ENCODE measurements around the gene PRDM16. TPM values are rescaled to one million over a fixed set of nuclear protein-coding genes. Genes with fewer than 3 reads are reported as not detected.
A peak's percentile ranks its signal among the peaks of the same experiment; 100 is the strongest.

PRDM16 gene
- polyA plus RNA-seq, 1 donor from 2014 or later = not detected

DNA sequence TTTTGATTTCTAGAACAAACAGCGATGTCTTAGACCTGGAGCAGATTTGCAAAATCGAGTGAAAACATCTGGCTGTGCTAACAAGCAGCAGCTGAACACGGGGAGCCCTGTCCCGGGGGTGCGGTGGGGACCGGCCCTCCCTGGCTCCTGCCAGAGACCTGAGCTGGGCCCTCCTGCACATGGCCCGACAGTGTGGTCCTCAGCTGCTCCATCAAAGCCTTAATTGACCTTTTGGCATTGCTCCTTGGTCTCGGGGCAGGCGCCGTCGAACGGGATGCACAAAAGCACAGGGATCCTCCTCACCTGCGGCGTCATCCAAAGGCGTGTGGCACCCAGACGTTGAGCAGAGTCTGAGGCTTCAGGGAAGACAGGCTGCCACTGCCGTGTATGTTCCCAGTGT, 73.2 kb downstream of the PRDM16 start:
- Mint-ChIP-seq H3K9me3 (peaks cover 0 to 1% (median 0%) of the 10 kb centered on the region in 3 donors), H3K27ac (no peak overlapping the region), H3K36me3 (no peaks in the 10 kb centered on the region), H3K27me3 (no peaks in the 10 kb centered on the region), H3K4me1 (no peaks in the 10 kb centered on the region), H3K4me3 (no peak overlapping the region)

DNA sequence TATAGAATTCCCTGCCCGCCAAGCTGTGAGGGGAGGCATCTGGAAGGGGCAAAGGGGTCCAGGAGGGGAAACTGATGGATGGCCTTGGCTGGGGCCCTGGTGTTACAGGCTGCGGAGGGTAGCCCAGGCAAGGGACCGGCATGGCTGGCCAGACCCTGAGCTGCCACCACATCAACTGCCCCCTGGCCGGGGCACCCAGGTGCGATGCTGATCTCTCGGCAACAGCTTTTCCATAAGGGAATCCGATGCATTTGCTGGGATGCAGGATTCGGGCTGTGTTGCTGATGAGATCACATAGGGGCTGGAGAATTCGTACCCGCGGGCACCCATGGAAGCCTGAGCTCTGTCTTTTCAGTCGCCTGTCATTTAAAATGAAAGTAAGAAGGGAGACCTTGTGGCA, 73.7 kb downstream of the PRDM16 start:
- no peaks in the 10 kb centered on the region for H3K36me3 Mint-ChIP-seq
- no peak overlapping the region for H3K4me3 Mint-ChIP-seq
- no peaks in the 10 kb centered on the region for H3K27me3 Mint-ChIP-seq
- H3K9me3 Mint-ChIP-seq = peaks cover 0 to 1% (median 0%) of the 10 kb centered on the region in 3 donors
- H3K4me1 Mint-ChIP-seq = no peaks in the 10 kb centered on the region
- H3K27ac Mint-ChIP-seq = no peak overlapping the region

DNA sequence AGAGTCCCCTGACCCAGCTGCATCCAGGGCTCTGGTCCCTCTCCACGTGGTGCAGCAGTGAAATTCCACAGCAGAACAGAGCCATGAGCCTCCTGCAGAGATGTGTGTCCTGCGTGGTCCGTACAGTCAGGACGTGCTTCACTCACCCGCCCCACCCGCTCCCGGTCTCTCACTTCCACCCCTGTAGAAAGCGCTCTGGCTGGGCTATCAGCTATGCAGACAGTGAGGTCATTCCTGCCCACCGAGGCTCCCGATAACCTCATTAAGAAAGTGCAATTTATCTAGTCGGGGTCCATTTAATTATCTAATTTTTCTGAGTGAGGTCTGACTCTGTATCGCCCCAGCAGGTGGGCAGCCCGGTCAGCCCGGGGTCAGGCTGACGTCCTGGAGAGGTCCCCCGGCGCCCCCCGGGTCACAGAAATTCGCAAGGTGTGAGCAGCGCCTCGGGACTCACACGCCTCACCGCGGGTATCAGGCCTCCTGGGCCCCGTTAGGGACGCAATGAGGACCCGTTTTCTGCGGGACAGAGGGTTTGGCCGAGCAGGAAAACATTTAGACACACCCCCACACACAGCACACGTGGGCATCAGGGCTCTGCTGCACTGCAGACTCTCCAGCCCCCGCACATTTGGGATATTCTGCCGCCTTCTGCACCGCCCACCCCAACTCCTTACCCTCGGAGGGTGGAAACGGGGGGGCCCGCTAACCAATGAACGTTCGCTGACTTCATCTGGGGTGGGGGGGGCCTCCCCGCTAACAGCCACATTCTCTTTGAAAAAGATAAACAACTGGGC, 76.7 kb downstream of the PRDM16 start:
- Mint-ChIP-seq H3K27me3 (no peaks in the 10 kb centered on the region), H3K9me3 (peaks cover 0 to 1% (median 0%) of the 10 kb centered on the region in 3 donors), H3K36me3 (no peaks in the 10 kb centered on the region), H3K4me1 (no peaks in the 10 kb centered on the region), H3K27ac (peak overlapping the region in 1 of 3 donors; percentile 85), H3K4me3 (no peak overlapping the region)

DNA sequence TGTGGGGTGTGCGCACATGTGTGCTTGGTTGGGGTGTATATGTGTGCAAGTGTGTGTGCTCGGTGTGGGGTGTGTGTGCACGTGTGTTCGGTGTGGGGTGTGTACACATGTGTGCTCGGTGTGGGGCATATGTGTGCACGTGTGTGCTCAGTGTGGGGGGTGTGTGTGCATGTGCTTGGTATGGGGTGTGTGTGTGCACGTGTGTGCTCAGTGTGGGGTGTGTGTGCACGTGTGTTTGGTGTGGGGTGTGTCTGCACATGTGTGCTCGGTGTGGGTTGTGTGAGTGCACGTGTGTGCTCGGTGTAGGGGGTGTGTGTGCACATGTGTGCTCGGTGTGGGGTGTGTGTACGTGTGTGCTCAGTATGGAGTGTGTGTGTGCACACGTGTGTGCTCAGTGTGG, 77.5 kb downstream of the PRDM16 start:
- Mint-ChIP-seq H3K4me3 (no peak overlapping the region), H3K27ac (peak overlapping the region in 1 of 3 donors; percentile 85), H3K27me3 (no peaks in the 10 kb centered on the region), H3K9me3 (peaks cover 0 to 1% (median 0%) of the 10 kb centered on the region in 3 donors), H3K36me3 (no peaks in the 10 kb centered on the region), H3K4me1 (no peaks in the 10 kb centered on the region)

DNA sequence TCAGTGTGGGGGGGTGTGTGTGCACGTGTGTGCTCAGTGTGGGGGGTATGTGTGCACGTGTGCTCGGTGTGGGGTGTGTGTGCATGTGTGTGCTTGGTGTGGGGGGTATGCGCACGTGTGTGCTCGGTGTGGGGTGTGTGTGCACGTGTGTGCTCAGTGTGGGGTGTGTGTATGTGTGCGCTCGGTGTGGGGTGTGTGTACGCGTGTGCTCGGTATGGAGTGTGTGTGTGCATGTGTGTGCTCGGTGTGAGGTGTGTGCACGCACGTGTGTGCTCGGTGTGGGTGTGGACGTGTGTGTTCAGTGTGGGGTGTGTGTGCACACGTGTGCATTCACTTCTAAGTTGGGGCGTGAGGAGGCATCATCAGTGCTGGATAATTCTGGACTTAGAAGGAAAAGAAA, 77.9 kb downstream of the PRDM16 start:
- no peak overlapping the region for H3K27ac Mint-ChIP-seq
- no peak overlapping the region for H3K4me3 Mint-ChIP-seq
- H3K9me3 Mint-ChIP-seq = peaks cover 0 to 1% (median 0%) of the 10 kb centered on the region in 3 donors
- H3K4me1 Mint-ChIP-seq = no peaks in the 10 kb centered on the region
- H3K27me3 Mint-ChIP-seq = no peaks in the 10 kb centered on the region
- no peaks in the 10 kb centered on the region for H3K36me3 Mint-ChIP-seq

DNA sequence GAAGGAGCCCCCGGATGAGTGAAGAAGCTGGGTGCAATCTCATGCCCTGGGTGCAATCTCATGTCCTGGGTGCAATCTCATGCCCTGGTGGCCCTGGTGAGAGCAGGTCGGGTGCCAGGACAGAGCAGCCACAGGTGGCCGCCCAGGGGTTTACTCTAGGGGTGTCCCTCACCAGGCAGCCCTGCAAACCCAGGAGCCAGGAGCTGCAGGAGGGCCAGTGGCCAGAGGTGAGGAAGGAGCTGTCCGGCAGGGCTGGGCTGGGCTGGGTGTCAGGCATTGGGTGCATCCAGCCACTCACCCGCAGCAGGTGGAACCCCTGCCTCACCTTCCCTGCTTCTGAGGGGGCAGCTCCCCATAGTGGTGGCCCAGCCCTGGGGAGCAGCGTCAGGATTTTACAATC, 79.2 kb downstream of the PRDM16 start:
- Mint-ChIP-seq H3K36me3 (no peaks in the 10 kb centered on the region), H3K4me1 (no peaks in the 10 kb centered on the region), H3K4me3 (no peak overlapping the region), H3K9me3 (peaks cover 0 to 1% (median 0%) of the 10 kb centered on the region in 3 donors), H3K27me3 (no peaks in the 10 kb centered on the region), H3K27ac (no peak overlapping the region)

DNA sequence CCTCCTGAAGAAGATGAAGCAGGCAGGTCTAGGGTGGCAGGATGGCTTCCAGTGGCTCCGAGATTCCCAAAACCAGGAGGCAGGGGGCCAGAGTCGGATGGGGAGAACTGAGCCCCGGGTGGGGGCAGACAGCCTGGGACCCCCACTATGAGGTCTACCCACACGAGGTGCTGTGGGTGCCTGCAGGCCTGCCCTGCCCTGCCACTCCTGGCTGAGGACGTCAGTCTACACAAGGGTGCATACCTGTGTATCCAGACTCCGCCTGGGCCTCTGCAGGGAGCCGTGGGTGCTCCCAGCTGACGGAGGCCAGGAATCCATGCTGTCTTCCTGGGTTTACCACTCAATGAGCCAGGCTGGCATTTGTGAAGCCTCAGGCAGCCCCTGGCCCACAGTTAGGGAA, 80.3 kb downstream of the PRDM16 start:
- Mint-ChIP-seq H3K27ac (no peak overlapping the region), H3K27me3 (no peaks in the 10 kb centered on the region), H3K4me1 (no peaks in the 10 kb centered on the region), H3K4me3 (no peak overlapping the region), H3K36me3 (no peaks in the 10 kb centered on the region), H3K9me3 (peaks cover 0 to 1% (median 0%) of the 10 kb centered on the region in 3 donors)

DNA sequence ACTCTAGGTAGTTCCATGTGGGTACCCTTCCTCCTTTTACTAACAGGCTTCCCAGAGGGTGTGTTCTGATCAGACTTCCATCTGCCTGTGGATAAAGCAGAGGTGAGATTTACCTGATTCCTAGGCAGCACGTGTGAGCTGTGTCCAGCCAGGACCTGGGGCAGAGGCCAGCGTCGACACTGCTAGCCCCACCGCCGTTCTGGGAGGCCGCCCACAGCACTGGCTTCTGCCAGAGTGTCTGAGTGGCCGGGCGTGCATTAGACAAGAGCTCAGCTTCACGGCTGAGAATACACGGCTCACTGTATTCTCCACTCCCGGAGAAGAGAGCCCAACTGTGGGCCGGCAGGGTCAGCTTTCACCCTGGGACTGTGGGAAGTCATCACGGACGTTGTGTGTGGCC, 82.5 kb downstream of the PRDM16 start:
- Mint-ChIP-seq H3K36me3 (no peaks in the 10 kb centered on the region), H3K4me3 (no peak overlapping the region), H3K27me3 (peaks cover 5% of the 10 kb centered on the region), H3K4me1 (no peaks in the 10 kb centered on the region), H3K9me3 (no peaks in the 10 kb centered on the region), H3K27ac (no peak overlapping the region)

DNA sequence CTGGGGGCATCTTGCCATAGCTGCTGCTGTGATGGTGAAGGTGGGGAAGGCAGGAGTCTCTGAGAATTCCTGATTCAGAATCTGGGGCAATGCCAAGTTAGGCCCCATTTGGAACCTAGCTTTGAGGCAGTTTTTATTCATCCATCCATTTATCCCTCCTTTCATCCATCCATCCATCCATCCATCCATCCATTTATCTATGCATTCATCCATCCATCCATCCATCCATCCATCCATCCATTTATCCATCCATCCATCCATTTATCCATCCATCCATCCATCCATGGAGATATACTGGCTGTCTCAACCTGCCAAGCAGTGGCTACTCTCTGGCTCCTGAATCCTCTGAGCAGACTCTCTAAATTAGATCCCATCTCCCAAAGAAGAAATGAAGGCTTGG, 83.1 kb downstream of the PRDM16 start:
- H3K4me1 Mint-ChIP-seq = no peaks in the 10 kb centered on the region
- H3K9me3 Mint-ChIP-seq = no peaks in the 10 kb centered on the region
- no peaks in the 10 kb centered on the region for H3K36me3 Mint-ChIP-seq
- H3K27me3 Mint-ChIP-seq = peaks cover 5% of the 10 kb centered on the region
- no peak overlapping the region for H3K4me3 Mint-ChIP-seq
- H3K27ac Mint-ChIP-seq = no peak overlapping the region

DNA sequence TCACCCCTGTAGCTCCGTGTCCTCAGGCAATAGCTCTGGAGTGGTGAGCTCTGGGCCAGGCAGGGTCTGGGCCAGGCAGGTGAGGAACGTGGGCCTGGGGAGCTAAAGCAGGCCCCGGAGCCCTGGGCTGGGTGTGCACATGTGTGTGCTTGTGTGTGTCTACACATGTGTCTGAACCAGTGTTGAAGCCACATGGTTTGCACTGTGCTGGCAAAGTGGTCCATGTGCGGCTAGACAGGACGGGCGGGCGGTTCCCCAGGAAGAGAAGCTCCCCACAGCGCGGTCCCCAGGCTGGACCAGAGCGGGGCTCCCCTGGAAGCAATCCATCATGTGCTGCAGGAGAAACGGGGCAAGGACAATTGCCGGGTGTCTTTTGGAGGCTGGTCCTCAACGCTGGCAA, 84.2 kb downstream of the PRDM16 start:
- no peak overlapping the region for H3K27ac Mint-ChIP-seq
- H3K4me3 Mint-ChIP-seq = no peak overlapping the region
- no peaks in the 10 kb centered on the region for H3K4me1 Mint-ChIP-seq
- H3K27me3 Mint-ChIP-seq = peaks cover 5% of the 10 kb centered on the region
- no peaks in the 10 kb centered on the region for H3K36me3 Mint-ChIP-seq
- no peaks in the 10 kb centered on the region for H3K9me3 Mint-ChIP-seq

DNA sequence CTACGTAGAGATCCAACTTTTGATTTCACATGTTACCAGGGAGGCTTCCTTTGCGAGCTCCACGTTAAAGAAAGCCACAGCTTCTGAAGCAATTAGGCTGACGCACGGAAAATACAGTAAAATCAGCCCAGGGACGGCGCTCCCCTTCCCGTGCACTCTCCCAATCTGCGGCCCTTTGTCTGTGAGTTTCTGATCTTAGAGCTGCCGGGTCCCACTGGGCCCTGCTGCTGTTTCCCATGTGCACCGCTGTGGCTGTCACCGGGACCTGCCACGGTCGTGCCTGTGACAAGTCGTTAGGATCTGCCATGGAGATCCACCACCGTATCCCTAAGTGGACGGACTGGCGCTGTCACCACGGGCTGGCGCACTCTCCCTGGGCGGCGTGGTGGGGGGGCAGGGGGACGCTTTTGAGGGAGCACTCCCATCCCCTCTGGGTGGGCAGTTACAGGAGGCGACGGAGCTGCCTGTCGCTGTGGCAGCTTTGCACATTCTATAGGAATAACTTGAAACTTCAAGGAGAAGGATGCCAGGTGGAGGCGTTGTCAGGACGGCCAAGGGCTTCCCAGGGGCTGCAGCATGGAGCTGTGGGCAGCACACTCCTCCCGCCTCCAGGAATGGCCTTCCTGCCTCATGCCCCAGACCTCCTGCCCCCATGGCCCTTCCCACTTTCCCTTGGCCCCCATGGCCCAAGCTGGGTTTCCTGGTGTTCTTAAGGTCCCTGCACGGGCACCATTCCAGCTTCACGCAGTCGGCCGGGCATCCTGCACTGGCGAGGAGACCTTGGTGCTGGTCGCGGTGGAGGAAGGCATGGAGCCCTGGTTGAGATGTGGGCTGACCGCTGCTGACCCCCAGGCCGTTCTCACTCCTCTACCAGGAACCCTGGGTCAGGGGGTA, 85.1 kb downstream of the PRDM16 start:
- Mint-ChIP-seq H3K27ac (no peak overlapping the region), H3K27me3 (peaks cover 5% of the 10 kb centered on the region), H3K36me3 (no peaks in the 10 kb centered on the region), H3K4me3 (no peak overlapping the region), H3K4me1 (no peaks in the 10 kb centered on the region), H3K9me3 (no peaks in the 10 kb centered on the region)

DNA sequence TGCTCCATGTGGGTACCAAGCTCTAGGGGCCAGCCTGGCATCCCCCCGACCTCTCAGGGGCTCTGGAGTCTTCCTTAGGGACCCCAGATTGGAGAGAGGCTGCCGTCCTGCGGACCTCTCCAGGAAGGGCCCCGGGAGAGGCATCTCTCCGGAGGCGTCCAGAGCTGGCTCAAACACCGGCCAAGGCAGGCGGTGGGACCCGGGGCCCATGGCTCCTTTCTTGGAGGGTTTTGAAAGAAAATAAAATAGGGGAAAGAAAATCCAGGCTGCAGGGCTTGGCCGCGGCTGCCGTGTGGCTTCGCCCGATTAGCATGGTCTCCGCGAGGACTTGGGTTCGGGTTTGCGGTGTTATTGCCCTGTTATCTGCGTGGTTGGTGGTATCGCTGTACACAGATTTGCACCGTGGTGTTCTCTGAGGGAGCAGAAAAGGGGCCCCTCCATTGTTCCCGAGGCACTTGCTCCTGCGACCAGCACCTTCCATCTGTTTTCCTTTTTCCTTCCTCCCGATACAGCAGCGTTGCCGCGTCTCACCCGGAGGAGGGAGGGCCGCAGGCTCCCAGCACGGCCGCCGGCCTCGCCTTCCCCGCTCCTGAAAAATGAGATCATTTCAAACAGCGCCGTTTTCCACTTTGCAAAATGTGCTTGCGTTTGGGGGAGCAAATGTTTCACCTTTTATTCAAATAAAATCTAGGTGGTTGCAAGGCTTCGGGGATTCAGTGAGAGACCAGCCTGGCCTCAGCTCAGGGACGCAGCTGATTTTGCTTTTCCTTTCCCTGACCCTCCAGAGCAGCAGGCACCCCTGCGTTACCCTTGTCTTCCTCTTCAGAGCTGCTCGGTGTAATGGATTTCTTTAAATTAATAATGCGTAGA, 86.3 kb downstream of the PRDM16 start:
- Mint-ChIP-seq H3K27ac (no peak overlapping the region), H3K27me3 (peaks cover 5% of the 10 kb centered on the region), H3K4me3 (no peak overlapping the region), H3K4me1 (no peaks in the 10 kb centered on the region), H3K9me3 (no peaks in the 10 kb centered on the region), H3K36me3 (no peaks in the 10 kb centered on the region)

DNA sequence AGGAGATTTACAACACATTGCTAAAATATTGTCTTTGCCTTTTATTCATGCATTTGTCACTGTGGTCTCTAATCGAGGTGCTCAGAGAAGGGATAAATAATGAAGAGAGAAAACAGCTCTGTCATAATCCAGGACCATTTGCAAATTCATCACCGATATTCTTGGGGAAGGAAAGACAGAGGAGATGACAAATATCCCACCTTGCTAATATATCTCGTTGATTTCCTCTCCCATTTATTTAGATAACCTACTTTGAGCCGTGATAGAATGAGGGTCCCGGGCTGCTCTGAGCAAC, 86.9 kb downstream of the PRDM16 start:
- Mint-ChIP-seq H3K4me1 (no peaks in the 10 kb centered on the region), H3K27ac (no peak overlapping the region), H3K4me3 (peak overlapping the region in 1 of 4 donors; percentile 17), H3K27me3 (peaks cover 5% of the 10 kb centered on the region), H3K9me3 (no peaks in the 10 kb centered on the region), H3K36me3 (no peaks in the 10 kb centered on the region)

DNA sequence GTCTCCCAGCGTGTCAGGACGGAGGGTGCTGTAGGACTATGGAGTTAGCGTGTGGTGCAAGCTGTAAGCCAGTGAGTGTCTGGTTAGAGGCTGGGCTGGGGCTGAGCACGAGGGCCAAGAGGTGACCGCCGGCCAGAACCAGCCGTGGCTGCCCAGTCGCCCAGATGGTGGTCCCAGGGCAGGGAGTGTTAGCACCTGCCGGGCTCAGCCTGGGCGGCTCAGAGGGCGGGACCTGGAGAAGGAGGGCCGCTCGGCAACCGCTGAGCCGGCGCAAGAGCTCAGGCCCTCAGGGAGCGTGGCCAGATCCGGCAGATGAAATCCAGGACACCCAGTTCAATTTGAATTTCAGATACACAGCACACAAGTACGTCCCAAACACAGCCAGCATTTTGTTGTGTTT, 87.9 kb downstream of the PRDM16 start:
- Mint-ChIP-seq H3K27me3 (peaks cover 7% of the 10 kb centered on the region), H3K4me1 (no peaks in the 10 kb centered on the region), H3K27ac (no peak overlapping the region), H3K36me3 (no peaks in the 10 kb centered on the region), H3K9me3 (no peaks in the 10 kb centered on the region), H3K4me3 (no peak overlapping the region)

DNA sequence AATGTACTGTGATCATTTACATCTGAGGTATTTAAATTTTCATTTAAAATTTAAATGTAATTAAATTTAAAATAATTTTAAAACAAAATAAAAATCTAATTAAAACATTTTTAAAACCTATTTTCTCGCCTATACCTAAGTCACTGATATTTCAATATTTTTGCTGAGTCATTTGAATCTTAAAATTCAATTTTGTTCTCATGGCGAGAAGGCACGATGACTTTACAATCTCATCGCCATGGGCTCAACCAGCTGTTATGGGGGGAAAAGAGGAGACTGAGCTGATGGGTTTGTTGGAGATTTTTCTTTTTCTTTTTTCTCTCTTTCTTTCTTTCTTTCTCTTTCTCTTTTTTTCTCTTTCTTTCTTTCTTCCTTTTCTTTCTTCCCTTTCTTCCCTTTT, 89.3 kb downstream of the PRDM16 start:
- no peaks in the 10 kb centered on the region for H3K36me3 Mint-ChIP-seq
- H3K27ac Mint-ChIP-seq = no peak overlapping the region
- H3K4me3 Mint-ChIP-seq = no peak overlapping the region
- peaks cover 7% of the 10 kb centered on the region for H3K27me3 Mint-ChIP-seq
- no peaks in the 10 kb centered on the region for H3K9me3 Mint-ChIP-seq
- H3K4me1 Mint-ChIP-seq = no peaks in the 10 kb centered on the region

Measured in IgD-negative memory B cell (primary cell).